ENCODE data around the gene ITPRIPL1. TPM values are rescaled to one million over a fixed set of nuclear protein-coding genes. Genes with fewer than 3 reads are reported as not detected.

ITPRIPL1 gene
- total RNA-seq, 2 donors from 2014 or later, result 6.8 to 8.0 TPM

- H3K4me1 ChIP-seq (ENCODE audit: control insufficient read depth, insufficient read depth, low read length), result no peaks in the 10 kb centered on the region
- Mint-ChIP-seq H3K9me3 (no peaks in the 10 kb centered on the region), H3K27ac (no peak overlapping the region), H3K4me3 (no peak overlapping the region), H3K36me3 (ENCODE audit: low read depth) (peaks cover 11% of the 10 kb centered on the region), H3K4me1 (peaks cover 9% of the 10 kb centered on the region), H3K27me3 (ENCODE audit: insufficient read depth) (peaks cover 12% of the 10 kb centered on the region)
- H3K9me3 ChIP-seq (ENCODE audit: control insufficient read depth, low read length), result no peaks in the 10 kb centered on the region
- DNase-seq, result no peak
- no peaks in the 10 kb centered on the region for H3K36me3 ChIP-seq (ENCODE audit: control insufficient read depth, insufficient read depth, low read length)
- H3K9ac ChIP-seq (ENCODE audit: extremely low read depth, low read length, poor library complexity, severe bottlenecking), result no peak overlapping the region
- H3K27me3 ChIP-seq (ENCODE audit: control insufficient read depth, insufficient read depth, low read length, poor library complexity, severe bottlenecking), result peaks cover 6% of the 10 kb centered on the region
- TF ChIP-seq CTCF (conservative IDR thresholded peaks at IDR 0.05), result no peak
- H3K27ac ChIP-seq (ENCODE audit: low read depth, low read length), result no peak overlapping the region
- H3K4me3 ChIP-seq (ENCODE audit: low read length), result no peak overlapping the region
- WGBS, 2 experiments (ENCODE audit: insufficient coverage in 1 of 2, insufficient read length in 1 of 2), result 82% methylated on average over 1 of the region's 1 CpG; no CpG with 5 or more reads in 1 of the 2 experiments
These were observed 4.3 kb downstream of the ITPRIPL1 start for GRCh38 chr2:96329456-96329855.

- peaks cover 11% of the 10 kb centered on the region for H3K36me3 Mint-ChIP-seq (ENCODE audit: low read depth)
- Histone ChIP-seq H3K36me3 (ENCODE audit: control insufficient read depth, insufficient read depth, low read length) (no peaks in the 10 kb centered on the region), H3K4me1 (ENCODE audit: control insufficient read depth, insufficient read depth, low read length) (no peaks in the 10 kb centered on the region), H3K27me3 (ENCODE audit: control insufficient read depth, insufficient read depth, low read length, poor library complexity, severe bottlenecking) (peaks cover 1% of the 10 kb centered on the region), H3K9me3 (ENCODE audit: control insufficient read depth, low read length) (no peaks in the 10 kb centered on the region), H3K27ac (ENCODE audit: low read depth, low read length) (no peak overlapping the region), H3K9ac (ENCODE audit: extremely low read depth, low read length, poor library complexity, severe bottlenecking) (no peak overlapping the region), H3K4me3 (ENCODE audit: low read length) (no peak overlapping the region)
- H3K4me1 Mint-ChIP-seq, result peaks cover 10% of the 10 kb centered on the region
- 89 to 100% methylated on average over 6 of the region's 6 CpGs for WGBS, 2 experiments (ENCODE audit: insufficient coverage in 1 of 2, insufficient read length in 1 of 2)
- H3K4me3 Mint-ChIP-seq, result no peak overlapping the region
- DNase-seq, result no peak
- no peaks in the 10 kb centered on the region for H3K9me3 Mint-ChIP-seq
- H3K27me3 Mint-ChIP-seq (ENCODE audit: insufficient read depth), result peaks cover 9% of the 10 kb centered on the region
- no peak for TF ChIP-seq CTCF (conservative IDR thresholded peaks at IDR 0.05)
- no peak overlapping the region for H3K27ac Mint-ChIP-seq
These were observed 4.8 kb downstream of the ITPRIPL1 start for GRCh38 chr2:96329874-96330273.

- no peaks in the 10 kb centered on the region for H3K9me3 Mint-ChIP-seq
- WGBS, 2 experiments (ENCODE audit: insufficient coverage in 1 of 2, insufficient read length in 1 of 2), result 78 to 98% methylated on average over 1 of the region's 1 CpG
- peaks cover 11% of the 10 kb centered on the region for H3K4me1 Mint-ChIP-seq
- Histone ChIP-seq H3K4me1 (ENCODE audit: control insufficient read depth, insufficient read depth, low read length) (no peaks in the 10 kb centered on the region), H3K27me3 (ENCODE audit: control insufficient read depth, insufficient read depth, low read length, poor library complexity, severe bottlenecking) (no peaks in the 10 kb centered on the region), H3K4me3 (ENCODE audit: low read length) (no peak overlapping the region), H3K36me3 (ENCODE audit: control insufficient read depth, insufficient read depth, low read length) (no peaks in the 10 kb centered on the region), H3K9ac (ENCODE audit: extremely low read depth, low read length, poor library complexity, severe bottlenecking) (no peak overlapping the region), H3K27ac (ENCODE audit: low read depth, low read length) (no peak overlapping the region), H3K9me3 (ENCODE audit: control insufficient read depth, low read length) (no peaks in the 10 kb centered on the region)
- H3K27ac Mint-ChIP-seq, result no peak overlapping the region
- TF ChIP-seq CTCF (conservative IDR thresholded peaks at IDR 0.05), result no peak
- DNase-seq, result no peak
- no peak overlapping the region for H3K4me3 Mint-ChIP-seq
- peaks cover 11% of the 10 kb centered on the region for H3K36me3 Mint-ChIP-seq (ENCODE audit: low read depth)
- H3K27me3 Mint-ChIP-seq (ENCODE audit: insufficient read depth), result peaks cover 7% of the 10 kb centered on the region
These were observed 5.3 kb downstream of the ITPRIPL1 start for GRCh38 chr2:96330407-96330806.
